Left renal pelvis (tissue), 4 donors: ENCODE results near the gene SUPT3H. TPM values are rescaled to one million over a fixed set of nuclear protein-coding genes. Genes with fewer than 3 reads are reported as not detected.
A peak's percentile ranks its signal among the peaks of the same experiment; 100 is the strongest.

Source experiments
- DNase-seq, 4 donors: peaks; one replicate each; pipeline ENCODE4 v3.0.0-alpha.2; 2013; ENCODE audit warnings: low read depth in 4 of 4, low spot score in 3 of 4
- polyA plus RNA-seq, 4 donors: library from polyadenylated mRNA; unstranded; fragments of 120-200 nt; gene quantifications; one replicate each; pipeline ENCODE4 v1.2.1, GENCODE V29; 2013; ENCODE audit not compliant: insufficient read length in 4 of 4

The SUPT3H gene
- polyA plus RNA-seq, 4 donors: 18.9 to 22.5 (median 20.4) TPM

DNA sequence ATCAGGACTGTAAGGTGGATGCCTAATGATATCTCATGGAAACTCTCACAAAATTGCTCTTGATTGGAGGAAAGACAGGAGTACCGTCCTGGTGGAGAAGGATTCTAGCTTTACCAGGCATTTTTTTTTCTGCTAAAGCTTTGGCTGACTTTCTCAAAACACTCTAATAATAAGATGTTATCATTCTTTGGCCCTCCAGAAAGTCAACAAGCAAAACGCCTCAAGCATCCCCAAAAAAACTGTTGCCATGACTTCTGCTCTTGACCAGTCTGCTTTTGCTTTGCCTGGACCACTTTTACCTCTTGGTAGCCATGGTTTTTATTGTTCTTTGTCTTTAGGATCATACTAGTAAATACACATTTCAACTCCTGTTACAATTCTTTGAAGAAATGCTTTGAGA lies 105.1 kb downstream of the SUPT3H start:
- no peak for DNase-seq

DNA sequence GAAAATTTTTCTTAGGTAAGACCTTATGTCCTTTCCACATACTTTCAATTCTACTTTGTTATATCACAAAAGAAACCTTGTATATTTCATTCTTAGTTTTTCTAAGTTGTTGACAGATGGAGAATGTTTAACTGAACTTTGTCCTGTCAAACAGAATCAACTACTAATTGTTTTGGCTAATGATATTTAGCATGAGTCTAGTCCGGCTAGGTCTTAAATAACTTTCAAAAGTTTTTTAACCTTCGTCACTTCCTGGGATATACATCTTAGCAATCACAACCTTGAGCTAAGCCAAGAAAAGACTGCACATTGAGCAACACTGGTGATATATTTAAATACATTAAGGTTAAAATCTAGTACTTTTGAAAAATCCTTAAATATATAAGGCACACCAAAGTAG lies 112.5 kb downstream of the SUPT3H start:
- DNase-seq: no peak

DNA sequence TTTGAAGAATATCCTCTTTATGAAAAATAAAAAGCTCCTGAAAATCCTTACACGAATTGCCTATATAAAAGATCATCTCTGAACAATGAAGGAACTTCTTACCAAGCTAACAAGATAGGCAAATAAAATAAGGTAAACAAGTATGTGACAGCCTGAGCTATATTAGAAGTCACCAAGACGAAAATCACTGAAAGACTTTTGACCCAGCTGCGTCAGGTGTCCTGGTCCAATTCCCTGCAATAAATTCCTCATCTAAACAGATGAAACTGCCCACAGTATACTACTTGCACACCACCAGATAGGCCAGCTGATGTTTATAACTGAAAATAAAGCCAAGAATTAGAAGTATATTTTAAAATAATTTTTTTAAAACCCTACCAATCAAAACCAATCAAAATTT lies 117.0 kb downstream of the SUPT3H start:
- DNase-seq: no peak

GRCh38 chr6:45256697-45257695 lies 120.7 kb downstream of the SUPT3H start:
- DNase-seq: no peak

DNA sequence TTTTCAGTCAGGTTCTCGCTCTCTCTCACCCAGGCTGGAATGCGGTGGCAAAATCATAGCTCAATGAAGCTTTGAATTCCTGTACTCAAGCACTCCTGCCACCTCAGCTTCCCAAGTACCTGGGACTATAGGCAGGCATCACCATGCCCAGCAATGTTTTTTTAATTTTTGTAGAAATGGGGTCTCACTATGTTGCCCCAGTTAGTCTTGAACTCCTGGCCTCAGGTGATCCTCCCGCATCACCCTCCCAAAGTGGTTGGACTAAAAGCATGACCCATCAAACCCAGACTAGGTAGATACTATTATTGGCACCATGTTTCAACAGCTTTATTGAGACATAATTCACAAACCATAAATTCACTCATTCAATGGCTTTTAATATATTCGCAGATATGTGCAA lies 122.3 kb downstream of the SUPT3H start:
- DNase-seq: no peak

GRCh38 chr6:45254253-45254652 lies 123.5 kb downstream of the SUPT3H start:
- DNase-seq: no peak

DNA sequence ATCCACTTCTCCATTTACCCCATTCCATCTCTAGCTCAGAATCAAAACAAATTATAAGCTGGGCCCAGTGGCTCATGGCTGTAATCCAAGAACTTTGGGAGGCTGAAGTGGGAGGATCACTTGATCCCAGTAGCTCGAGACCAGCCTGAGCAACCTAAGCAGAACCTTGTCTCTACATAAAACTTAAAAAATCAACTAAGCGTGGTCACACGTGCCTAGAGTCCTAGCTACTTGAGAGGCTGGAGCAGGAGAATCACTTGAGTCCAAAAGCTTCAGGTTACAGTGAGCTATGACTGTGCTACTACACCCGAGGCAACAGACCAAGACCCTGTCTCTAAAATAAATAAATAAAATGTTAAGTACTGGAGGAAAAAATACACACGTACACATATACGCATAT lies 124.3 kb downstream of the SUPT3H start:
- DNase-seq: peak in 1 of 4 donors; percentile 3

DNA sequence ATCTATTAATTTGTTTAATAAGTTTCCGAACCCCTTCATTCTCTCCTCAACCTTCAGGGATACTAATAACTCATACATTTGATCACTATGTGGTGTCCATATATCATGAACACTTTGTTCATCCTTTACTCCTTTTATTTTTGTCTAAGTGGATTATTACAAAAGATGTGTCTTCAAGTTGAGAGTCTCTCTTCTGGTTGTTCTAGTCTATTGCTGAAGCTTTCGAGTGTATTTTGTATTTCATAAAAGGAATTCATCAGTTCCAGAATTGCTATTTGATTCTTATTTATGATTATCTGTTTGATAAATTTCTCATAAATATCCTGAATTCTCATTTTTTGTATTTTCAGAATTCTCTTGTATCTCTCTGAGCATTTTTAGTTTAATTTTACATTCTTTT lies 146.1 kb downstream of the SUPT3H start:
- DNase-seq: no peak

- DNase-seq: no peak
Observed at GRCh38 chr6:45229416-45229815, 148.3 kb downstream of the SUPT3H start.

DNA sequence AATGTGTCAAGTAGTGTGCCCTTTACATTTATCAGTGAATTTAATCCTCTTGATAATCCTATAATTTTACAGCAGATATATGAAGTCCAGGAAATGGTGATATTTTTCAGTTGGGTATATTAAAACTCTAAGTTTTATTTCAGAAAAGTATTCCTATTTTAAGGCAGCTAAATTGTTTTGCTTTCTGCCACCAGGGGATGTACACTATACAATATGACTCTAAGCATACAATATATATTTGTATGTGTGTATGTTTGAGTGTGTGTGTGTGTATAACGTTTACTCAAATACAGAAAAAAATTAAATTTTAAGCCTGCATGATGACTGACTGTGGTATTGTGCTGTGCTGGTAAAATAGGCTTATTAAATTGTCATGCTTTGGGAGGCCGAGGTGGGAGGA lies 151.7 kb downstream of the SUPT3H start:
- no peak for DNase-seq

- DNase-seq: no peak
Observed at GRCh38 chr6:45222380-45222779, 155.4 kb downstream of the SUPT3H start.

GRCh38 chr6:45215759-45216158 lies 162.0 kb downstream of the SUPT3H start:
- DNase-seq: no peak

DNA sequence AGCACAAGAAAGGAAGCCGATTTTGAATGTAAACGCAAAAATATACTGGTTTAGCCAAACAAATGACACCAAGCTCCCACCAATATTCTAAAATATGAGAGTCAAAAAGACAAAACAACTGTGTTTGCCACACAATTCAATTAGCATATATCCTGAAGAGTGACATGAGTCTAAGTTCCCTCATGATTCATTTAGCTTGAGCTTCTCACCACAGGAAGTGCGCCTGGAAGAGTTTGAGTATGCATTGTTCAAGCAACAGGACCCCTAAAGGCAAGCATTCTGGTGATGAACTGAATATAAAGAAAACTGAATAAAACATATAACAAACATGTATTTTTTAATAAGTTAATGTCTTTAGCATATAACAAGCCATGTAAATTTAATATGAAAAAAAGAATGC lies 164.8 kb downstream of the SUPT3H start:
- DNase-seq: no peak

DNA sequence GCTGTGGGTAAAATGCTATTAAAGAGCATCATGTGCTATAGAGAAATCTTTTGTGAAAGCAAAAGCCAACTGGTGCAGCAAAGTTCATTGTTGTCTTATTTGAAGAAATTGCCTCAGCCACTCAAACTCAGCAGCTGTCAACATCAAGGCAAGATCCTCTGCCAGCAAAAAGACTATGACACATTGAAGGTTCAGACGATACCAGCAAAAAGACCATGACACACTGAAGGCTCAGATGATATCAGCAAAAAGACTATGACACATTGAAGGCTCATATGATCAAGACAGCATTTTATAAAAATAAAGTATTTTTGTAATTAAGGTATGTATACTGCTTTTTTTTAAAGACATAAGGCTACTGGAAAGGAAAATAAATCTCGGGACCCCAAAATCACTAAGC lies 168.0 kb downstream of the SUPT3H start:
- DNase-seq: no peak

- DNase-seq: no peak
Observed at GRCh38 chr6:45206793-45207492, 170.8 kb downstream of the SUPT3H start.

DNA sequence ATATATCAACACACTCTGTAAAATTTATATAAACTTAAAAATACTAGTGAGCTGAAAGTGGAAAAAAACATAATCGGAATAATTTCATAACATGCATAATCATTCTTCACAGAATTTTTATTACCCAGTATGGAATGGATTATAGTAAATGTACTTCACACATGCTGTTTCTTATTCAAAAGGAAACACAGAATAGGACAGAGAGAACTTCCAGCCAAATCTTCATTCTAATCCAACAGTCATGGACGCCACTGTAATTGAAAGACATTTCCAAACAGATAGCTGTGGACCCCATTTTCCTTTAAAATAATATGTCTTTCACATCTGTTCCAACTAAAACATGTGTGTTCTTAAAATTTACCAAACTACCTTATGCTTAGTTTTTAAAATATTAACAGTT lies 176.2 kb downstream of the SUPT3H start:
- no peak for DNase-seq

DNA sequence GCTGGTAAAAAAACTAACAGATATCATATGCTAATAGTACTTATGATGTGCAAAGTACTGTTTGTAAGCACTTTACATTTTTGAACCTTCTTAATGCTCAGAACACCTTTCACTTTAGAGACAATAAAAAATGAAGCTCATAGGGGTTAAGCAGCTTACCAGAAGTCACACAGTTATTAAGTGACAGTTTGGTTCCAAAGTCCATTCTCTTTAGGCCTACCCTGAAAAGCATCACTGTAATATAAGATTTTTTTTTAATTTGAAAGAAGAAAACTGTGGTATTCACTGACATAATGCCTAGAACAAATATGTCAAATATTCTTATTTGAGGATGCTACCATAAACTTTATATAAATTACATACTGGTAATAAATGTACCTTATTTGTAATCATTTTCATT lies 177.2 kb downstream of the SUPT3H start:
- no peak for DNase-seq

GRCh38 chr6:45199554-45199953 lies 178.2 kb downstream of the SUPT3H start:
- DNase-seq: no peak

DNA sequence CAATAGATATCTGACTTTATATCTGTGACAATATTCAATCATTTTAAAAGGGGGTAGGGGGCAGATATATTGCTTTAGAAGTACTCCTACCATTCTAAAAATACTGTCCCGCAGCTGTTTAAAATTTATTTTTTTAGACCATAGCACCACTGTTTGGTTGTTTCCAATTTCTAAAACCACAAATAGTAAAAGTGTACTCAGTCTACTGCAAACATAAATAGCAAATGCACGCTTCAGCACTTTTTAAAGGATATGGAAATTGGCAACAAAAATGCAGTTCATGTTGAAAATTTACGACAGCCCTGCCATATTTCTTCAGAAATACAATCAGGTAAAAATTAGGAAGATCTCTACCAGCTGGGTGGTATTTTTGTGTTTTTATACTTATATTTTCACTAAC lies 181.6 kb downstream of the SUPT3H start:
- DNase-seq: no peak

GRCh38 chr6:45195137-45195536 lies 182.6 kb downstream of the SUPT3H start:
- DNase-seq: no peak

DNA sequence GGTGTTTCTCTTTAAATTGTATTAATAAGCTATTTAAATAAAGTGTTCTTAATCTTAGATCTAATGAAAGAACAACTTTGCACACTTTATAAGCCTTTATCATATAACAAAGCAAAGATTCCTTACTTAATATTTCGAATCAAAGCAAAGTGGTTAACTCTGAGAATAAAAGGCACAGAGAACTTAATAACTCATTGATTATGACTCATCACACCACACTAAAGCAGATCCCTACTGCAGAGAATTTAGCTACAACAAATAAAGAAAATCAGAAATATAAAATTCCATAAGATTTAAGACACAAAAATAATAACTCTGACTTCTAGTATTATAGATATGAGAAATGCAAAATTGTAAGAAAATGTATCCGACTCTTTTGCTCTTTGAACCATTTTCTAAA lies 185.2 kb downstream of the SUPT3H start:
- no peak for DNase-seq

GRCh38 chr6:45191414-45191813 lies 186.3 kb downstream of the SUPT3H start:
- no peak for DNase-seq
